HG02970 (cell line): ENCODE results near the gene NDUFB7.
A peak's percentile ranks its signal among the peaks of the same experiment; 100 is the strongest.

Experiments used
- ATAC-seq: cut with Tn5 transposase; IDR thresholded peaks from one replicate; pipeline ENCODE4 v1.9.1; 2021; ENCODE audit warnings: mild to moderate bottlenecking, moderate library complexity, moderate number of reproducible peaks; ENCODE audit not compliant: unreplicated experiment, low FRiP score

The NDUFB7 gene

GRCh38 chr19:14528419-14529253 lies 43.2 kb downstream of the NDUFB7 start:
- ATAC-seq = no peak

- no peak for ATAC-seq
Measured at GRCh38 chr19:14526423-14526822, 45.4 kb downstream of the NDUFB7 start.

GRCh38 chr19:14525729-14526128 lies 46.1 kb downstream of the NDUFB7 start:
- no peak for ATAC-seq

GRCh38 chr19:14520543-14520942 lies 51.3 kb downstream of the NDUFB7 start:
- ATAC-seq = no peak

GRCh38 chr19:14519860-14520407 lies 51.9 kb downstream of the NDUFB7 start:
- ATAC-seq = no peak

GRCh38 chr19:14519245-14519859 lies 52.5 kb downstream of the NDUFB7 start:
- ATAC-seq = no peak

- ATAC-seq = peak; percentile 68
Measured at GRCh38 chr19:14517840-14518505, 53.9 kb downstream of the NDUFB7 start, which contains the start of gene DNAJB1. Gene DNAJB1, minus strand, starts transcription at chr19:14518397. Its CDS starts 48 bp downstream, at chr19:14518349.

GRCh38 chr19:14517446-14517839 lies 54.4 kb downstream of the NDUFB7 start:
- no peak for ATAC-seq

- no peak for ATAC-seq
Measured at GRCh38 chr19:14516746-14517438, 55.0 kb downstream of the NDUFB7 start.
